ENCODE data around the gene RGL4.
"Not testable (repeated sequence)": the region's sequence is repeated elsewhere in the genome, so short reads cannot be mapped to it uniquely, and the experiment has no call there.

The RGL4 gene, protein sequence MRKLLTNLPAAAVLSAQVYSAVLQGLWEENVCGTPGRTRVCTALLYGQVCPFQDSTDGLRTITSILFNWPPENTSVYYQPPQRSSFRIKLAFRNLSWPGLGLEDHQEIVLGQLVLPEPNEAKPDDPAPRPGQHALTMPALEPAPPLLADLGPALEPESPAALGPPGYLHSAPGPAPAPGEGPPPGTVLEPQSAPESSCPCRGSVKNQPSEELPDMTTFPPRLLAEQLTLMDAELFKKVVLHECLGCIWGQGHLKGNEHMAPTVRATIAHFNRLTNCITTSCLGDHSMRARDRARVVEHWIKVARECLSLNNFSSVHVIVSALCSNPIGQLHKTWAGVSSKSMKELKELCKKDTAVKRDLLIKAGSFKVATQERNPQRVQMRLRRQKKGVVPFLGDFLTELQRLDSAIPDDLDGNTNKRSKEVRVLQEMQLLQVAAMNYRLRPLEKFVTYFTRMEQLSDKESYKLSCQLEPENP

DNA sequence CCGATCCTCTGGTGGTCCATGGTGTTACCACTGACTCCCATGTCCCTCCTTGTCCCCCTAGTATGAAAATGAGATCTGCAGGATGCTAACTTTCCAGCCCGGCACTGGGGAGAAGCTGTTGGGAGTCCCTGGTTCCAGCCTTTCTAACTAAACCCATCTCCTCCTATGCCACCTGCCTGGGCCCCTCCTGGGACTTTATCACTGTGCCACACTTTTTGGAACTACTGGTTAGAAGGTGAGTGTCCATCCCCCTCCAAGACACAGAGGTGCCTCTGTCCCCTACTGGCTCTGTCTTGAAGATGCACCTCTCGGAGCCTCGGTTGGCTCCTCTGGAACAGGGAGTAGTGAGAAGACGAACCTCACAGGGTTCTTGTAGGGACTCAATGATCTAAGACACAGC, at the start of gene RGL4:
RGL4 (plus strand) TSS at position 301 of the 400 bp plus-strand sequence. CDS start 1,018 bp downstream, outside the sequence.
- DNase-seq: no peak

DNA sequence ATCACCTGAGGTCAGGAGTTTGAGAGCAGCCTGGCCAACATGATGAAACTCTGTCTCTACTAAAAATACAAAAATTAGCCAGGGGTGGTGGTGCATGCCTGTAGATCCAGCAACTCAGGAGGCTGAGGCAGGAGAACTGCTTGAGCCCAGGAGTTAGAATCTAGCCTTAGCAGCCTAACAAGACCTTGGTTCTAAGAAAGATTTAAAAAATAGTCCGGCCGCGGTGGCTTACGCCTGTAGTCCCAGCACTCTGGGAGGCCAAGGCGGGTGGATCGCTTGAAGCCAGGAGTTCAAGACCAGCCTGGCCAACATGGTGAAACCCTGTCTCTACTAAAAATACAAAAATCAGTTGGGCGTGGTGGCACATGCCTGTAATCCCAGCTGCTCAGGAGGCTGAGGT, 44.3 kb upstream of the RGL4 start:
- not testable (repeated sequence) for DNase-seq

DNA sequence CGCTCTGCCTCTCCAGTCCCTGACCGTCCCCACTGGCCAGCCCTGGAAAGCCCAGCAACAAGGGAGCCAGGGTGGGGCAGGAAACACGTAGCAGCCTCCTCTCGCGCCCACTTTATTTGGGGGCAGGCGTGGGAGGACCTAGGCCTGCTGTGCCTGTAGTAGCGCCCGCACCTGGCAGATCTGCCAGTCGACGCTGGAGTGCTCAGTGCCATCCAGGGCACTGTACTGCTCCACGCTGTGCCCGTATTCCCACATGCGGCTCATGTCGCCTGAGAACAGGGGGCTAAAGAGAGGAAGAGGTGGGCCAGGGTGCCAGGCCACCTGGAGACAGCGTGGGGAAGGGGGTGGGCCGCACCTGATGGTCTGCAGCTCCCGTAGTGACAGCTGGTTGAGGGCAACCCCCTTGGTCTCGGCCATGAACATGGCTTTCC, 41.7 kb upstream of the RGL4 start:
- no peak for DNase-seq

DNA sequence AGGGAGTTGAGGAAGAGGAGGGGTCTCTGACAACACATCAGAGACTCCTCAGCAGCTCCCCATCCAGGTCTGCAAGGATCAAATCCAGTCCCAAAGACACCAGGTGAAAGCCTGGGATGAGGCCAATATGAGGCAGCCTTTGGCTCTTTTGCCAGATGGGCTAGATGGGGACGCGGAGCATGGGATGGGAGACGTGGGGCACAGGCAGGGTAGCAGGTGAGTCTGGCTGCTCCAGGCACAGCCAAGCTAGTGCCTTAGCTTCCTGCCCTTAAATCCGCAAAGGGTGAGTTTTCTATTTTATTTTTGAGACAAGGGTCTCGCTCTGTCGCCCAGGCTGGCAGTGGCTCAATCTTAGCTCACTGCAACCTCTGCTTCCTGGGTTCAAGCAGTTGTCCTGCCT, 39.1 kb upstream of the RGL4 start:
- no peak for DNase-seq

DNA sequence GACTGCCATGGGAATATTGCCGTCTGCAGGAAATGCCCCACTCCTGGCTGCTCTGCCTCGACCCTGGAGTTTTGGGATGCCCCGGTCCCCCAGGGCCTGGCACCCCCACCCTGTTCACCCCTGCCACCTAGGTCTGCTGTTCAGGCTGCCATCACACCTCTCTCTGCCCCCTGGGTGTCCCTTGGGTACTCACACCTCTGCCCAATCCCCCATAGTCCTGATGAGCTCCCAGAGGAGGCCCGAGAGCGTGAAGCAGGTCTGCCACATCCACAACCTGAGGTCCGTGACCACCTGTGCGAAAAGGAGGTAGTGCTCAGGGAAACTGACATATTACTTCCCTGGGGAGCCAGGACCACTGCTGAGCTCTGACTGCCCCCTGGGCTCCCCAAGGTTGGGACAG, 38.5 kb upstream of the RGL4 start:
- no peak for DNase-seq

DNA sequence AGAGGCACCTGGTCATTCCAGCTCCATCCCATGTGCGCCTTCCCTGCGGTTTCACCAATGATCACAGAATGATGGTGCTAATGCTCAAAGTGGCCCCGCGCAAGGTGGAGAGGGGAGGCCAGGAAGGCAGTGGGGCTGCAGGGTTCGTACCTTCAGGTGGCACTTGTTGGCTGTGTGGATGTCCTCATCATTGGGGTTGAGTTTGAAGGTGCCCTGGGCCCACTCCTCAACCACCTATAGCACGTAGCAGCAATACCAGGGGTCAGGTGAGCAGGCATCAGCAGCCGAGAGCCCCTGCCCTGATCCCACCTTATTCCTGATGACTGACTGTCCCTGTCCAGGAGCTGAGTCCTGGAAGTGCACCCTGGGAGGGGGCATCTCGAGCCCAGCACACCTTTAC, 38.1 kb upstream of the RGL4 start:
- no peak for DNase-seq

DNA sequence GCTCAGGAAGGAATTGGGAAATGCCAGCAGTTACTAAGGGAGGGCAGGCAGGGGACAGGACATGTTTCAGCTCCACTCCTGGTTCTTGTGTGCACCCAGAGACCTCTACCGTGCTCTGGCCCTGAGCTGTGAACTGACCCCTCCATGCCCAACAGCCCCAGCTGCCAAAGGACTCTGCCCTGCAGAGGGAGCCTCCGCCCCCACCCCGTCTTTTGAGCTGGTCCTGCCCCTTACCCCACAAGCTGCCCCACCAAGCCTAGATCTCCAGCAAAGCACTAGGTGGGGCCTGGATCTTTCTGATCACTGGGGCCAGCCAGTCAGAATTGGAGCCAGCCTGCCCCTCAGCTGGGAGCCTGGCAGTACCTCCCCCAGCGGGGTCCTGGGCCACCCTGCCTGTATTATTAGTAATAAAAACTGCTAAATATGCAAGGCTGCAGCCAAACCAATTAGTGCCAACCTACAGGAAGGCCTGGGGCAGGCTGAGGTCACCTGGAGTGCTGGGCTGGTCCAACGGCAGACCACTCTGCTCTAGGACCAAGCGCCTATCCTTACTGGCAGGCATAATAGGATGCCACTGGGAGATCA, 34.8 kb upstream of the RGL4 start:
- DNase-seq: no peak

DNA sequence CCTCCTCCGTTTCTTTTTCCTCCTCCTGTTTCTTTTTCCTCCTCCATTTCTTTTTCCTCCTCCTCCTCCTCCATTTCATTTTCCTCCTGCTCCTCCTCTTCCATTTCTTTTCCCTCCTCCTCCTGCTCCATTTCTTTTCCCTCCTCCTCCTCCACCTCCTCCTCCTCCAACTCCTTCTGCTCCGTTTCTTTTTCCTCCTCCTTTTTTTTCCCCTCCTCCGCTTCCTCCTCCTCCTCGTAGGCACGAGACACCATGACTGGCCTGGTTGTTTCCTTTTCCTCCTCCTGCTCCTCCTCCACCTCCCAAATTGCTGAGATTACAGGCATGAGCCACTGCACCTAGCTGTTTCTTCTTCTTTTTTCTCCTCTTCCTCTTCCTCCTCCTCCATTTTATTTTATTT, 33.1 kb upstream of the RGL4 start:
- no peak for DNase-seq

DNA sequence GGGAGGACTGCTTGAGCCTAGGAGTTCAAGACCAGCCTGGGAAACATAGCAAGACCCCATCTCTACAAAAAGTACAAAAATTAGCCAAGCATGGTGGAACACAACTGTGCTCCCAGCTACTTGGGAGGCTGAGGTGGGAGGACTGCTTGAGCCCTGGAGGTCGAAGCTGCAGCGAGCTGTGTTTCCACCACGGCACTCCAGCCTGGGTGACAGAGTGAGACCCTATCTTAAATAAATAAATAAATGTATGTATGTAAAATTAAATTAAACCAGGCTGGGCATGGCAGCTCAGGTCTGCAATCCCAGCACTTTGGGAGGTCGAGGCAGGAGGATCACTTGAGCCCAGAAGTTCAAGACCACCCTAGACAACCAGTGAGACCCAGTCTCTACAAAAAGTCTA, 30.4 kb upstream of the RGL4 start:
- DNase-seq: not testable (repeated sequence)

DNA sequence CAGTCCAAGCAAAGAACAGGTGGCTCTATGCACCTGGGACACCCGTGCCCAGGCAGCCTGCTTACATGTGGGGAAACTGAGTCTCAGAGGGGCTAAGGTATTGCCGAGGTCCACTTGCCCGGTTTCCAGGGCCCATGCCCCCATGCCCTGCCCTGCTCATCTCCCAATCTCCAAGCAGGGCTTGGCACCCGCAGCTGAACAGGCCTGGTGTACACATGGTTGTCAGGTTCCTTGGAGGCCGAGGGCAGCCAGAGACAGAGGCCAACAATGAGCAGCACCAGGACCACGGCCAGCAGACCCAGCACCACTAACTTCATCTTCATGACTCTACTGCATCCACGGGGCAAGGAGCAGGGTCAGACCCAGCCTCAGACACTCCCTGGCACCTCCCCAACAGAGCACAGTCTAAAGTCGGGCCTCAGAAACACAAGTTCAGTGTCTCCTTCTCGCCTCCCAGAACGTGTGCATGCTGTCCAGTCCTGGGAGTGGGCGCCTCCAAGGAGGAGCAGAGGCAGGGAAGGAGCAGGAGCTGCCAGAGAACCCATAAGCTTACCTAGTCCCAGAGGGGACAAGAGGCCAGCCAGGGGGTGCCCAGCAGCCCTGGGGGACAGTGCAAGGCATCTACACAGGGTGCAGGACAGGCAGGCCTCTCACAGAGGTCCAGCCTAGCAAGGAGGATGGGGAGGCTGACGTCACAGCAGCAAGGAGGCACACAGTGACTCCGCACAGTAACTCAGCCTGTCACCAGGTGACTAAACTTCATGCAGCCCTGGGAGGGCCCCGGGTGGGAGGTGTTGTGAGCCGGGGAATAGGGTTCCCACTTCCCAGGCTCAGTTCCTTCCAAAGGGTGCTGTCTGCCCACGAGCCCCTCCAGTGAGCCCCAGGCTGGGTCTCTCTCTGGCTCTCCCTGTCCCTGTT, 20.2 kb upstream of the RGL4 start:
- DNase-seq: no peak

DNA sequence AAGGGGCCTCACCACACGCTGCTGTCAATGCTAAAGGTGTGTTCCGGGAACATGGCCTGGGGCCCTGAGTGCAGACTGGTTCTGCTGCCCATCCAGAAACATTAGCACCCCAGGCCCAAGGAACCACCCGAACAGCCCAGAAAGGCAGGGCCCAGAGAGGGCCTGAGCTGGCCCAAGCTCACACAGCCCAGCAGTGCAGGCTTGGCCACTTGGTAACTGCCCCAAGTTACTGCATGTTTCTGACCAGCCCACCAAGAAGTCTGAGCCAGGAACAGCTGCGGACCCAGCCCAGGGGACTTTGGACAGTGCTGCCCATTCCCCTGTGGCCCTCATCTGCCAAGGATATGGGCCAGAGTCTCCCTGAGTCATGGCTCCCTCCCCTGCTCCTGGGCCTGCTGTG, 19.4 kb upstream of the RGL4 start:
- not testable (repeated sequence) for DNase-seq

DNA sequence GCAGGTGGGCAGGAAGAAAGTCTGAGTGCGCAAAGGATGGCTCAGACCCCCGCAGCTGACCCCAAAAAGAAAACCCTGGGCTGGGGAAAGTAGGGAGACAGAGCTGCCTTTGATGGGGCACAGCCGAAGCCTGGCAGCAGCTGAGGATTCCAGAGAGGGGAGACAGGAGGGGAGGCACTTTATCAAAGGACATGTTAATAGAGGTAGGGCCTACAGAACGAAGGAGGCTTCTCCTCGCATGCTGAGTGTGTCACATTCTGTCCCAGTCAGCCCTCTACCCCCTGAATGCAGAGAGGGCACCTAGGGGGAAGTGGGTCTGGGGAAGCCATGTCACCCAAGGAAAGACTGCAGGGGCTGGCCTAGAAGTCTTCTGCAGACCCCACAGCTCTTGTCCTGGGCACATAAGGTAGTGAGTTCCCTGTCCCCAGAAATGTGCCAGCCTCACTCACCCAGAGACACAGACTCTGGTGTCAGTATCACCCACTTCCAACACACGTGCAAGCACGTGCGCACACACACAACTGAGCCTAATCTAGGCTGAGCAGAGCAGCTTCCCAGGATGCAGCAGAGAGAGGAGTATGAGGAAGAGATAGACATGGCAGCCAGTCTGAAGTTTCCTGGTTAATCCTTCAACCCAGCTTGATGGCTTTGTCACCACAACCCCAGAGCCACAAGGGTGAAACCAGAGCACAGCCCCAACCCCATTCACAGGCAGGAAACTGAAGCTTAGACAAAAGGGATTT, 18.3 kb upstream of the RGL4 start:
- not testable (repeated sequence) for DNase-seq

DNA sequence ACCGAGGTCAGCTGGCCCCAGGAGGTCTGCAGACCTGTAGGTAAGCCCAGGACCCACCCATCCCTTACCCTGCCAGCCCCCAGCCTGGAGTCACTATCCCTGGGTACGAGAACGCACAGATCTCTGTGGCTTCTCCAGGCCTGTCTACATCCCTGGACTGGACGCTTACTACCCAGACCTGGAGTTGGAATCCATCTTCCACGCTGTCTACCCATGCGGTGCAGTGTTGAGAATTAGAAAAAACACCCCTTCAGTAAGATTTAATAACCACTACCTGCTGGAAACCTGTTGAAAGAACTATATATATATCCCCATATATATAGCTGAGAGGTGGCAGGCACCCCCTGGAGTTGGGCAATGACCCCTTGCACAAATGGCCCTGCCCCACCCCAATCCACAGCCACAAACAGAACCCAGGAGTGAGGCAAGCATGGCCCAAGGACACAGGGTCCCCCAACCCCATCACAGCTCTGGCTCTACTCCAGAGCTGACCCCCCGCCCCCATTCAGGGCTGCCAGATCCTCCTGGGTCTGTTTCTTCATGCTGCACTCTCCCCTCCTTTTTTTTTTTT, 17.7 kb upstream of the RGL4 start:
- no peak for DNase-seq

DNA sequence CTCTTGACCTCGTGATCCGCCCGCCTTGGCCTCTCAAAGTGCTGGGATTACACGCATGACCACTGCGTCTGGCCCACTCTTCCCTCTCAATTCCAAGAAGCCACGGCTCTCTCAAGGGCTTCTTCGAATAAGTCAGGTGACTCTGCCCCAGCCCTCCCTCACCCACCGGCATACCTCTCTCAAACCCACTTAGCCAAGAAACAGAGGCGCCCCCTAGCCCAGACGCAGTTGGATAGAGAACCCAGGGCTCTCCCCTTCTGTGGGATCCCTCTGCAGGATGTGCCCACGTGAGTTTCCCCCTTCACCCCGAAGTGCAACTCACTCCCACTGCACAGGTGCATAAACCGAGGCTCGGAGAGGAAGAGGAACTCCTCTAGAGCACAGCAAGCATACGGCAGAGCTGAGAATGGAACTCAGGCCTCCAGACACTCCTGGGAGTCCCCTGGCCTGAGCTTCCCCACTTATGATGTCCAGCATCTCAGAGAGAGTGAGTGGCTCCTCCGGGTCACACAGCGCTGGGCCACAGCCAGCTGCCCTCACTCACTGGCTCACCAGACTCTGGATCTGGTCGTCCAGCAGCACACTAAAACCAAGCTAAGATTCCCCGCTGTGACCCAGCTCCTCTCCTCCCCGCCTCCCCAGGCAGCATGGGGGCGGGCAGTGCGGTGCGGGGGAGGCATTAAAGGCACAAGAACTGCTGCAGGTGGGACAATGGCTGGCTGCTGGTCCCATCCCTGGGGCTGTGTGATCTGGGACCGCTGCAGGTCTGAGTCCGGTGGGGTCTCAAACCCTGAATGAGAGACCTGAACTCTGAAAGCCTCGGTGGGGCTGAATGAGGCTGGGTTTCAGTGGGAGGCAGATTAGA, 16.8 kb upstream of the RGL4 start:
- no peak for DNase-seq

DNA sequence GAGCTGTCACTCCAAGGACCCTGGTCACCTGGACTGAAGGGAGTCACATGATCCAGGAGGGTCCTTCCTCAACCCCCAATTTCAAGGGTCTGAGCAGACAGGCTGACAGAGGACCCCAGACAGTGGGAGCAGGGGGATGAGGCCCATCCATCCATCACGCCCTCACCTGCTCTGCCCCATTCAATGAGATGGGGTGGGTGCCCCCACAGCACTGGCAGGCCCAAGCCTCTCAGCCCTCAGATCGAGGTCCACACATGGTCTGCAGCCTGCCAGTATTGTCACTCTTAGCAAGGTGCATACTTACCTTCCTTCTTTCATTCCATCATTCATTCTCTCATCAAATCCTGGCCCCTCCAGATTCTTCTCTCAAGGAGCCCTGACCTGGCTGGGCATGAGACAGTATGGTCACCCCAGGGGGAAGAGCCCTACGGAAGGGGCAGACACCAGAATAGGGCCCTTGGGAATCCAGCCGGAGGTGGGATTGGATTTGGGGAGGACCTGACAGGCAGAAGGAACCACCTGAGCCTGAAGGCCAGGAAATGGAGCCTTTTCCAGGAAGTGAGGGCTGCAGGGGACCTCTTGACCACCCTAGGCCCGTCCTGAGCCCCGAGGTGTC, 15.8 kb upstream of the RGL4 start:
- not testable (repeated sequence) for DNase-seq

DNA sequence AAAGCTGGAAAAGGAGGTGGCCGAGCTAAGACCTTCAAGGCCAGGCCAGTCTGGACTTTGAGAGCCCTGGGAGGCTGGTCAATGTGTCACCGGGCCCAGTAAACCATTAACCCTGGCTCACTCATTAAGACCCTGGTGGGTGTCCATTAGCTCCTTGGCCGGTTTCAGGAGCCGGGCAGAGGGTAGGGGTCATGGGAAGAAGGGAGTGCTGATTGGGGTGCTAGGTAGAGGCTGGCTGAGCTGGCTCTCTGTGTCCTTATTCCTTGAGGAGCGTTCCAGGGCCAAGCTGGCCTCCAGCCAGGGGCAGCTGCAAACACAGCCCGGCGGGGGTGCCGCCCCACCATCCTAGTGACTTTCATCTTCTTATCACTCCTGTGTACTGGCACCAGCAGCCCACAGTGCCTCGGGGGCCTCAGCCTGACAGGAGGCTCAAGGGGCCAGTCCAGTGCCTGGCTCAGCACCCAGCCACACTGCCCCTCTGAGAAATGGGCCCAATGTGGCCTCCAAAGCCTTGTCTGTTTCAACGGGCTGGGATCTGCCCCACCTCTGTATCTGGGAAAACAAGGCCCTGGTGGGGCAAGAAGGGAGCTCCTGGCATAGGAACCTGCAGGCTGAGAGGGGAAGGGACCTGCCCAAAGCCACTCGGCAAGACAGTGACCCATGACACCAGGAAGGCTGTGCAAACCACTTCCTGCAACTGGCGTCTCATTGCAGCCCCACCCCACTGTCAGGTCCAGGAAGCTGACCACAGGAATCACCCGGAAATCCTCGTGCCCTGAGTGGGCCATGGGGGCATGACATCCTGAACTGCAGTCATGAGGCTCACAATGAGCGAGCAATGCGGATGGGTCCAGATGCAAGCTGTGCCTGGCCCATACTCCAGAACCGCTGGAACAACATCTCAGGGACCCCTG, 15.1 kb upstream of the RGL4 start:
- DNase-seq: no peak

DNA sequence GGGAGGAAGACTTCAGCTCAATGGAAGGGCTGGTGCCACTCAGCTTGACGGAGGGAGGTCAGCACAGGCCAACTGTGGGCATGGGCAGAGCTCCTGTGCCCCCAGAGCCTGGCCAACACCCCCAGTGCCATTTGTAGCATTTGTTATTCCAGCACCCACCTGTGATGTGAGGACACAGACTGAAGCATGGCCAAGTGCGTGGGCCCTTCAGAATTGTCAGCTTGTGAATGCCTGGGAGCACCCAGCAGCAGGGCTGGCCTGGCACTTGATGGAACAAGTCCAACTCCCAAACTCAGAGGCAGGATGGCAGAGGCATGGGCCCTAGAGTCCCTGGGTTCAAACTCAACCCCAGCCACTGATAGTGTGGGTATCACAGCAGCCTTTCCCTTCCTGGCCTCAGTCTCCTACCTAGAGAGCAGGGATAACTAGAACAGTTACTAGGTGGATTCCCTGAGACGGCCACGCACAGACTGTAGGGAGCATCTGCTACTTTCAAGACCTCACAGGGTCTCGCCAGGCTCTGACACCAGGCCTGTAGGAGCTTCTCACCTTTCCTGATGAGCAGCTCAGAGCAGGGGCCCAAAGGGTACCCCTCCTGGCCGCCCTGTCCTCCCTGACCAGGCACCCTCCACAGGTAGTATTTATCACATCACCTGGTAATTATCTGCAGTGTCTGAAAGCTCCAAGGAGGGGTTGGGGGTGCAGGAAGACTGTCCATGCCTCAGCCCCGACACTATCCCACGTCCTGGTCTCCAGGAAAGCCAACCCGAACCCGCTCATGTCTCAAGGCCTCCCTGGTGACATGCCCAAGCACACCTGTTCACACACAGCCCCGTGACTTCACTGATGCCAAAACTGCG, 13.7 kb upstream of the RGL4 start:
- not testable (repeated sequence) for DNase-seq

DNA sequence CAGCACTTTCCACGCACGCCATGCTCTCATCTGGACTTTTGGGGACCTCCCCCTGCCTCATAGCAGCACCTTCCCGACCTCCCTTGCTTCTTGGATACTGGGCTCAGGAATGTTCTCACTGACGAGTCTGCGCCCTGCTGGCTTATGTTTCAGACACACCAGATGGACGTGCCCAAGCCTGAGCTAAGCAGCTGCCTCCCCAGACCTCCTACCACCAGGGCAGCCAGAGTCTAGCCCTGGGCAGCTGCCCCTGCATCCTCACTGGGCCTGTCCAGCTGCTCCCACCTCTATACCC, 13.2 kb upstream of the RGL4 start:
- DNase-seq: no peak

DNA sequence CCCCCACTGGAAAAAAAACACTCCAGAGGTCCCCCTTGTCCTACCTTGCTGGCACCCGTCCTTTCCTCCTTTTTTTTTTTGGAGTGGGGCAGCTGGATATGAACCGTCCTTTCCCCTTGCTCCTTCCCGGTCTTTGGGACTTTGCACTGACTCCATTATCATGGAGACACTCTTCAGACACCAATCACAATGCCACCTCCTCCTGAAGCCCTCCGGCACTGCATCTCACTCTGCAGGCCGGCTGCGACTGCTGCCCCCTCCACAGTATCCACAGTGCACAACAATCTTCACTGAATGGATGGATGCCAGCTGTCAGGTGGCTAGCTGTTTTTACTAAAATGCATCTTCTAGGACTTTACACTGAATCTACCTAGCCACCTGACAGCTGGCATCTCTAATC, 12.7 kb upstream of the RGL4 start:
- DNase-seq: no peak

Measured in NCI-H69 (cell line).